GM19351 (cell line): Measurements from ENCODE around the gene RTP3.

ENCODE experiments used
- ATAC-seq: cut with Tn5 transposase; IDR thresholded peaks from one replicate; pipeline ENCODE4 v1.9.1; 2021; ENCODE audit warnings: mild to moderate bottlenecking, moderate library complexity; ENCODE audit not compliant: unreplicated experiment

RTP3 gene

GRCh38 chr3:46468753-46469600 is 28.8 kb upstream of the RTP3 start:
- no peak for ATAC-seq

DNA sequence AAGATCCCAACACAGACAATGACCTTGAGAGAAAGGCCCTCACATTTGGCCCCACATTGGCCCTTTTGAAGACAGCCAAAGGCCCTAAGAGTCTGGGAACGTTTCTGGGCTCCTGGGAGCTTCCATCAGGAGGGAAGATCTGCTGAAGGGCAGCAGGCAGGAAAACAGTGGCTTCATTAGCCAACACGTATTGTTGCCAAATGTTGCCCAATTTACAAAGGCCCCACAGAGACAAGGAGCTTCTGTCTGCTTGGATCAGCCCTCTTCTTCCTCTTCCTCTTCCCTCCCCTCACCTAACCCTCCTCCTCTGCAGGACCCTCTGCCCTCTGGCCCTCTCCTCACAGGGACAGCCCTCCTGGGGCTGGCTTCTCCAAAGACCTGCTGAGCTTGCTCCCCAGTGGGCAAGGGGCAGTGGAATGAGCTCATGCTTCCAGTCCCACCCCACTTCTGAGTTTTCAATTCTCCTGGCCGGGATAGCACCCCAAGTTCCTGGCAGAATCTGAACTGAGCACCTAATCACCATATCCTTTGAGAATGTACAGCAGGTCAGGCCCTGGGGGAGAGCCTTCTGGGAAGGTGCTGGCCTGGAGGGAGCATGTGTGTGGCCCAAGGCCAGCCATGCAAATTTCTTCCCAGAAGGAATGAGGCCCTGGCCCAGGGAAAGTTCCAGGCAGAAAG is 28.0 kb upstream of the RTP3 start:
- no peak for ATAC-seq

DNA sequence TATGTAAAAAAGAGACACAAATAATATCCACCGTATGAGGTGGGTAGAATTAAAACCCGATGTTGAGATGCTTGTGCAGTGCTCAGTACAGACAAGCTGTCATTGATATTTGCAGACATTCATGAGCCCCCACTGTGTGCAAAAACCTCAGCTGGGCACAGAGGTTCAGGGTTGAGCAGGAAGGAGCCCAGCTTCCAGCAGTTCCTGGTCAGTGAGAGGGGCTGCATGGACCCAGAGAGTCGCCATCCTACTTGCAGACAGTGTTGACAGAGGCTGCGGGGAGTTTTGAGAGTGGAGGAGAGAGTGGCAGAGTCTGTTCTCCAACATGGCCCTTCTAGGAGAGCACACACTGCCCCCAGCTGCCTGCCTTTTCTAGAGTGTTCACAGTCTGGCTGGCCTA is 26.9 kb upstream of the RTP3 start:
- no peak for ATAC-seq

DNA sequence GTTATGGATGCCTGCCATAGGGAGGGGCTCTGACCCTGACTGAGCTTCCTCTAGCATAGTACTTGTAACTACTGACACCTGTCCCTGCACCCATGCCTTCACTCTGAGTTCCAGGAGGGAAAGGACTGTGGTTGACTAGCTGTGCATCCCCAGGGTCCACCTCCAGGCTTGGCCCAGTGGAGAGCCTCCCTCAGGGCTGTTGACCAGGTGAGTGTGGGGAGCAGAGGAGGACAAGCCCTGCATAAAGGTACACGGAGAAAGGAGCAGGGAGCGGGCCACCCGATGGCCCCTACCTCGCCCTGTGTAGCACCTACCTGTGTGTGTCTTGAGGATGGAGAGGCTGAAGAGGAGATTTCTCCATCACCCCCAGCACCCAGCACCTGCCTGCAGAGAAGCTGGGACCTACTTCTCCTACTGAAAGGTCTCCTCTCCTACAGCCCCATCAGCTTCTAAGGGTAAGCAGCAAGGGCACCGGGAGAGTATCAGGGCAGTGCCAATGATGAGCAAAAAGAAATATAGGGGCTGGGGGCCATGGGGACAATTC is 26.3 kb upstream of the RTP3 start:
- no peak for ATAC-seq

- ATAC-seq: no peak
These were observed 25.0 kb upstream of the RTP3 start for GRCh38 chr3:46472736-46473135.

DNA sequence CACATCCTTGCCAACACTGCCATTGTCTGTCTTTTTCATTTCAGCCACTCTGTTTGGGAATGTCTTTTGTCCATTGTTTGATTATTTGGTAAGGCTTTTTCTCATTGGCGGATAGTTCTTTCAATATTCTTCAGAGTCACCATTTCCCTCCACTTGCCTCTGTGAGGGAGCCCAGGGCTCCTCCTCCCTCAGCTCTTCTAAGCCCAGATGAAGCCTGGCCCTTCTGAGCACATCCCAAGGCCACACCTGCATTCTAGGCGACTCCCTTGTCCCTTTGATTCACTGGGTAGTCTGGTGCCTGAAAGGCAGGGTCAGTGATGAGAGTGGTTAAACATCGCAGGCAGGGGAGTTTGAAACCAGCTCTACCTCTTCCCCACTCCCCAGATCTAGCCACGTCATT is 20.6 kb upstream of the RTP3 start:
- no peak for ATAC-seq

- no peak for ATAC-seq
These were observed 20.0 kb upstream of the RTP3 start for GRCh38 chr3:46477756-46478155.

GRCh38 chr3:46478341-46478740 is 19.4 kb upstream of the RTP3 start:
- ATAC-seq: no peak

DNA sequence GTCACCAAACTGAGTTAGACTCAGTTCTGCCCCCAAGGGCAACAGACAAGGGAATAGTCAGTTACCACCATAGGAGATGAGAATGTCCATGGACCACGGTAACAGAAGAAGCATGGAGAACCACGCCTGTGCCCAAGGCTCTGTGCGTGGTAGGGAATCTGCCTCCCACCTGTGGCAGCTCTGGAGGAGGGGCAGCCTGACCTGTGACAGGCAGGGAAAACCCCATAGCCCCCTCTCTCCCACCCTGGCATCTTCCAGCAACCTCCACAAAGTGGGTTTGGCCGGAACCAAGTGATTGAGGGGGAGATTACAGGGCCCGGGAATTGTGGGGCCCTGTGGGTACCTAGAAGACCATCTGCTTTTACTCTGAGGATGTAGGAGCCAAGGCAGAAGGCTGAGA is 18.8 kb upstream of the RTP3 start:
- ATAC-seq: no peak

- ATAC-seq: no peak
These were observed 18.1 kb upstream of the RTP3 start for GRCh38 chr3:46479696-46480095.

DNA sequence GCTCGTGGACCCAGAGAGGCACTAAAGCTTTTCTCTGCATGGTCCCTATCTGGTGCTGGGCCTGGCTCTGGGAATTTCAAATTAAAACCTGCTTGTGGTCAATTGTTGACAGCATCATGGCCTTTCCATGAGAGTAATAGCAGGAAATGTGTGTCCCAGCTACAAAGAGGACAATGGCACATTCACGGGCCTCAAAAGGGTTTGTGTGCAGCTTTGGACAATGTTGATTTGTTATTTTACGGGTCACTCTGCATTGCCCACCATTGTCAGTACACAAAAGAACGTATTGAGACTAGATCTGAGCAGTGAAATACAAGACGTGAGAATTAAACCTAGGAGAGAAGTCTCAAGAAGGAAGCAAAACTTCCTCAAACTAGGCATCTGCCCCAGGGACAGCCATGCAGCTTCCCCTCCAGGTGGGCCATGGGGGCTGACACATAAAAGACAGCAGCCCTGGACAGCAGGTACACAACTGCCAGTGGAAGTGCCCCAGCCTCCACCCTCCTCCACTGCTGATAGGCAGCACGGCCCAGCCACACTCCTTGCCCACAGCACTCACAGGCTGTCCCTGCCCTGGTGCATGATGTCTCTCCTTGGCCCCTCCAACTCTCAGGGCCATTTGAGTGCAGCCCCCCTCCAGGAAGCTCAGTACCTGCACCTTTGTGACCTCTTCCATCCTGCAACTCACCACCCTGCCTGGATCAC is 17.1 kb upstream of the RTP3 start:
- ATAC-seq: no peak

- no peak for ATAC-seq
These were observed 16.1 kb upstream of the RTP3 start for GRCh38 chr3:46481636-46482035.

DNA sequence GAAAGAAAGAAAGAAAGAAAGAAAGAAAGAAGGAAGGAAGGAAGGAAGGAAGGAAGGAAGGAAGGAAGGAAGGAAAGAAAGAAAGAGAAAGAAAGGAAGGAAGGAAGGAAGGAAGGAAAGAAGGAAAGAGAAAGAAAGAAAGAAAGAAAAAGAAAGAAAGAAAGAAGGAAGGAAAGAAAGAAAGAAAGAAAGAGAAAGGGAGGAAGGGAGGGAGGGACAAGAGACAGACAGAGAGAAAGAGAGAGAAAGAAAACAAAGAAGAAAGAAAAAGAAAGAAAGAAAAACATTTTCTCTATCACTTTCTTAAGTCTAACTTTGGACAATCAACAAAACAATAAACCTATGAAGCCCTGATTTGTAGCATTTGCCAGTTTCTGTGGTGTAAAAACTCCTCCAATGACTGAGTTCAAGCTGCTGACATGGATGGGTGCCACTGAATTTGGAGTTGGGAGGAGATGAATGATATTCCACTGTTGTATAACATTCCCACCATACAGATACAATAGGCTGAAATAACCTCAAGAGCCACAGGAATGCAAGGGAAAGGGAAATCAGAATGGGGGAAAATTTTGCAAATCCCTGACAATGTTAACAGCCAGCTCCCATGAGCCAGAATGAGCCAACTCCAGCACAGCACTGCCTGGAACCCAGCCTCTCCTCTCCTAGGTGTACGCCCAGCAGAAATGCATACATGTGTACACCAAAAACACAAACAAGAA is 15.0 kb upstream of the RTP3 start:
- ATAC-seq: no peak

GRCh38 chr3:46483825-46484224 is 14.0 kb upstream of the RTP3 start:
- ATAC-seq: no peak

DNA sequence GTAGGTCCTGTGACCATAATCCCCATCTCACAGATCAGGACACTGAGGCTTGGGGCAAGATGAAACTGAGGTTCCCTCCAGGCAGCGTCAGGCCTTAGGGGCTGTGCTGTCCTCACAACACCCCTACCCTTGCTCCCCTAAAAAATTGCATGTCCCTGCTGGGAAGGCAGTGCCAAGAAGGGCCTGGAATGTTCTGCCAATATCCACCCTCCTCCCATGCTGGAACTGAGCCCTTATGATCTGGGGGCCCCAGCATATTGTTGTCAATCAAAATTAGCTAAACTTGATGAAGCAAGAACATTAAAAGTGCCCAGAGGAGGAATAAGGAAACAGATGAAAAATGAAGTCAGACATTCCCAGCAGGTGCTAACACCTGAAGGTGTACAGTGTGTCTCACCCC is 13.4 kb upstream of the RTP3 start:
- no peak for ATAC-seq

DNA sequence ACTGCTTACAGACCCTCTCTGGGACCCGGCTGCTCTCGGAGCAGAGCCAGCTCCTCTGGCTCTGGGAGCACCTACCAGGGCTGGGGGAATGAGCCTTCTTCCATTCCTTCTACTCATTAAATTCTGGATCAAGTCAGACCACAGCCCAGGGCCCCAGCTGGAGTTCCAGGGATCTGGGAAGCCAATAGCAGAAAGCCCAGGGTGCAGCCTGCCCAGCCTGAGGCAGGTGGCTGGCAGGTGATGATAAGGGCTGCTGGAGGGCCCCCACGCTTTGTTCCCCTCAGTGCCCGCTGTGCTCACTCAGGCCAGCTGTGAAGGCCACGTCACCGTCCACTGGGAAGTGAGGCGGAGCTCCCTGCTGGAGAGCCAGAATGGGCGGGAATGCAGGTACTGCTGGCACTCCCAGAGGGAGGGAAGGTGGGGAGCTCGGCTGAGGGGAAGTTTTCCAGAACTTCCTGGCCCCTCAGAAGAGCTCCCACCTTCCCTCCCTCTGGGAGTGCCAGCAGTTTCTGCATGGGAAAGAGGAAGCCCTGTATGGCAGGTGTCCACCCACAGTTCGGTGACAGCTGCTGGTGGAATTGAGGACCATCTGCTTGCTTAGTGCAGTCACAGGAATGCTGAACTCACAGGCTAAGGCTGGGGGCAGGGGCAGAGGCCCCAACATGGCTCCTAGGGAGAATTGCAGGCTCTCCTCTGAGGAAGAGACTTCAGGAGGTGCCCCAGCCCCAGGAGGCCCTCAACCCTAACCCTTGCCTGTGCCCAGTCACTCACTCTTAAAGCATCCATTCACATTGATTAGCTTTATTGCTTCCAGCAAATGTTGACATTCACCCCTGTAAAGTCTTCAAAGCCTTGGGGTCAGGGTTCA is 12.6 kb upstream of the RTP3 start:
- no peak for ATAC-seq

- ATAC-seq: no peak
These were observed 12.0 kb upstream of the RTP3 start for GRCh38 chr3:46485779-46486175.

DNA sequence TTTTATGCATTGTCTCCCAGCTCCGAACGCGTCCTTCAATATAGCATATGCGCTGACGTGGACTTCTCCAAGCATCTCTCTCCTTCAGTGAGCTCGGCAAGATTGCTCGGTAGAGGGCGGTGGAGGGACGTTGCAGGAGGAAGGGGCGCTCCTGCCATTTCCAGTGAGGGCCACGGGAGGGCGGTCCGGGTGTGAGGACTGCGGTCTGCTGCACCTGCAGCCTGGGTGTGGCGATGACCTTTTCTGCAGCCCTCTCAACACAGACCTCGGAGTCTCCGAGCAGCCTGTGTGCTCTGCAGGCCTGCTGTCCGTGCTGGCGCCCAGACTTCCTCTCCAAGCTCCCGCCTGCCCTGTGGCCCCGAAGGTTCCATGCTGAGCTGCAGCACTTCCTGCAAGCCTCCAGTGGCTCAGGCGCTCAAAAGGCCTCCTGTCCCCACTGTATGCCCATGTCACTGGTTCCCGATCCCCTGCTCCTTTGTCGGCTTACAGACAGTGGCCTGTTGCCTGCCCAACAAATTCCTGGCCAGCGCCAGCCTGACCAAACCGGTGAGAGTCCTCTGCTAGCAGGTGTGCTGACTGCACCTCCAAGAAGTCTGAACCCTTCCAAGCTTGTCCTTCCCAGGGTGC is 8.9 kb upstream of the RTP3 start:
- peak; percentile 96 for ATAC-seq

DNA sequence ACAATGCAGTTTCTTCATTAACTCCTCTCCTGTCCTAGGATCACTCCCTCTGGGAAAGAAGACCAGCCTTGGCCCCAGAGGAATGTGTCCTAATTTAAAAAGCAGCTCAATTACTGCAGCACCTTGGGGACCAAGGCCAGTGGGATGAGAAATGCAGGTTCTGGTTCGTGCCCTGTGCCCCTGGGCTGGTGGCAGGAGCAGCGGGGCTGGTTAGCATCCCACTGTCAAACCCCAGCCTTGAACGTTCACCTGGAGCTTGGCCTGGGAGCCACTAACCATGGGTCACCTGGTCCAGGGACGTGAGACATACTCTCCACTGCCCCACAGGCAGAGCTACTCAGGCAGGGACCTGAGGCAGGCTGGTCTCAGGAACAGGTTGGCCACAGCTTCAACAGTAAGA is 8.4 kb upstream of the RTP3 start:
- no peak for ATAC-seq

GRCh38 chr3:46489875-46490274 is 7.9 kb upstream of the RTP3 start:
- ATAC-seq: no peak
